Islet precursor cell (in vitro differentiated cells): ENCODE data around the gene NAGLU.

Experiments
- DNase-seq: peaks from one replicate; pipeline ENCODE4 v3.0.0-alpha.2; 2018

NAGLU gene

GRCh38 chr17:42536048-42536371, at the start of gene NAGLU:
Gene NAGLU (plus strand): TSS chr17:42536241. CDS start chr17:42536273, 32 bp downstream.
- DNase-seq, result peak; percentile 95

GRCh38 chr17:42488032-42488431, 48.0 kb upstream of the NAGLU start:
- DNase-seq, result no peak

GRCh38 chr17:42493319-42493718, 42.7 kb upstream of the NAGLU start:
- DNase-seq, result no peak

GRCh38 chr17:42494673-42495072, 41.4 kb upstream of the NAGLU start:
- DNase-seq, result no peak

- DNase-seq, result no peak
These were observed 37.2 kb upstream of the NAGLU start for GRCh38 chr17:42498828-42499227.

- no peak for DNase-seq
These were observed 34.0 kb upstream of the NAGLU start for GRCh38 chr17:42502091-42502490.

GRCh38 chr17:42502926-42503325, 33.1 kb upstream of the NAGLU start:
- DNase-seq, result no peak

- no peak for DNase-seq
These were observed 28.4 kb upstream of the NAGLU start for GRCh38 chr17:42507671-42508070.

- DNase-seq, result no peak
These were observed 27.4 kb upstream of the NAGLU start for GRCh38 chr17:42508426-42509165.

GRCh38 chr17:42509409-42509808, 26.6 kb upstream of the NAGLU start:
- DNase-seq, result no peak

GRCh38 chr17:42509841-42510240, 26.2 kb upstream of the NAGLU start:
- DNase-seq, result no peak

GRCh38 chr17:42512246-42512645, 23.8 kb upstream of the NAGLU start:
- no peak for DNase-seq

GRCh38 chr17:42512733-42513251, 23.2 kb upstream of the NAGLU start:
- DNase-seq, result no peak

- no peak for DNase-seq
These were observed 22.4 kb upstream of the NAGLU start for GRCh38 chr17:42513686-42514085.

GRCh38 chr17:42514279-42514678, 21.8 kb upstream of the NAGLU start:
- no peak for DNase-seq

- DNase-seq, result no peak
These were observed 21.2 kb upstream of the NAGLU start for GRCh38 chr17:42514867-42515266.

GRCh38 chr17:42517516-42517915, 18.5 kb upstream of the NAGLU start:
- peak; percentile 95 for DNase-seq

- DNase-seq, result no peak
These were observed 17.8 kb upstream of the NAGLU start for GRCh38 chr17:42518046-42518754.

GRCh38 chr17:42518755-42519545, 17.1 kb upstream of the NAGLU start:
- DNase-seq, result no peak

GRCh38 chr17:42519546-42520491, 16.2 kb upstream of the NAGLU start:
- peak; percentile 98 for DNase-seq

GRCh38 chr17:42520540-42520951, 15.5 kb upstream of the NAGLU start:
- no peak for DNase-seq

GRCh38 chr17:42521036-42521435, 15.0 kb upstream of the NAGLU start:
- no peak for DNase-seq
